Measurements from ENCODE around the gene FAF1. TPM values are rescaled to one million over a fixed set of nuclear protein-coding genes. Genes with fewer than 3 reads are reported as not detected.

FAF1 gene
- total and polyA plus RNA-seq, 2 of the 8 experiments (the other 6 are each of a cell fraction or from before 2014, with no cell fraction given): 10.8 to 65.9 TPM

DNA sequence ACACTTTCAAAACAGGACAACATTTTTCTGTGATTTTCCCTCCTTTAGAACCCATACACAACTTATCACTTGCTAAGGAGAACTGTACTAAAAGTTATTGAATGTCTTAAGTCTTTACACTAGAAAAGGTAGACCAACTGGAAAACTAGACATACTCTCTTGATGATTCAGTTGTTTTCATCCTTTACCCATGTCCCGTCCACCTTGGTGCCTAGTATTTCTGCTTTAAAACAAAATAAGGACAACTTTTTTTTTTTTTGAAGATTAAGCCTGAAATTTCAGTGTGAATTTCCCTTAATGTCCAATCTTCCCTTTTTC, 14.5 kb upstream of the FAF1 start:
- H4K20me1 ChIP-seq (replicated peaks in 1 of 2; ENCODE audit: control insufficient read depth in 1 of 2, insufficient read depth in 2 of 2, low read length in 2 of 2): peaks cover 10 to 18% of the 10 kb centered on the region in 2 experiments
- no peak overlapping the region for H2AFZ ChIP-seq (ENCODE audit: low read length)
- H3K18ac ChIP-seq (ENCODE audit: extremely low read depth, low read length): no peak overlapping the region
- H3K9me3 ChIP-seq (ENCODE audit: insufficient read depth in 2 of 2, low read depth in 1 of 2, low read length in 1 of 2): no peaks in the 10 kb centered on the region
- H2BK12ac ChIP-seq (ENCODE audit: low read depth, low read length): no peak overlapping the region
- peaks cover 5 to 14% (median 11%) of the 10 kb centered on the region in 4 experiments for H3K4me1 ChIP-seq (replicated peaks in 1 of 4; ENCODE audit: control insufficient read depth in 3 of 4, insufficient read depth in 4 of 4, low read length in 3 of 4)
- no peaks in the 10 kb centered on the region for H3K79me2 ChIP-seq (ENCODE audit: control insufficient read depth in 1 of 2, insufficient read depth in 2 of 2, low read length in 2 of 2)
- no peak overlapping the region for H4K91ac ChIP-seq (replicated peaks; ENCODE audit: insufficient read length, low read length)
- FAIRE-seq: no peak
- no peak overlapping the region for H2BK20ac ChIP-seq (ENCODE audit: low read length)
- no peaks in the 10 kb centered on the region for H3K79me1 ChIP-seq (ENCODE audit: low read depth, low read length)
- ChIA-PET POLR2A (ENCODE audit: partially characterized antibody) (no interaction called here), CTCF (ENCODE audit: partially characterized antibody) (no interaction called here)
- H3K56ac ChIP-seq (replicated peaks; ENCODE audit: insufficient read length, low read depth, low read length): no peak overlapping the region
- no peak overlapping the region for H4K5ac ChIP-seq (ENCODE audit: insufficient read length, low read depth, low read length)
- H4K8ac ChIP-seq (ENCODE audit: extremely low read depth, insufficient read depth, low read length): no peak overlapping the region
- no peak overlapping the region for H3K4ac ChIP-seq (replicated peaks; ENCODE audit: insufficient read length, low read depth, low read length)
- TF ChIP-seq NANOG (IDR thresholded peaks at IDR 0.05; ENCODE audit: insufficient read depth, low read depth, low read length, poor library complexity, severe bottlenecking): no peak
- TF ChIP-seq CBX8 (IDR thresholded peaks at IDR 0.05; ENCODE audit: borderline replicate concordance, low read depth, low read length): 0 out of 2 replicates have a peak, but pooled peaks have one; percentile 22
- no peak for TF ChIP-seq RAD21 (IDR thresholded peaks at IDR 0.05 in 1 of 2, conservative IDR thresholded peaks at IDR 0.05 in 1 of 2; ENCODE audit: low read depth in 2 of 2, low read length in 2 of 2)
- H3K23me2 ChIP-seq (ENCODE audit: low read depth, low read length): peaks cover 3% of the 10 kb centered on the region; the same call in 1 of the 2 replicates
- H2BK5ac ChIP-seq (ENCODE audit: low read depth, low read length): no peak overlapping the region
- no peak overlapping the region for H3K14ac ChIP-seq (ENCODE audit: insufficient read length)
- no peak for DNase-seq (ENCODE audit: low read depth in 1 of 2, low spot score in 2 of 2)
- no peak overlapping the region for H3K4me3 ChIP-seq (ENCODE audit: extremely low read depth in 1 of 4, insufficient read depth in 2 of 4, low read depth in 3 of 4, low read length in 4 of 4)
- no peak overlapping the region for H2AK5ac ChIP-seq (ENCODE audit: low read depth, low read length)
- H3K23ac ChIP-seq (ENCODE audit: insufficient read length): no peak overlapping the region
- WGBS, 2 experiments (ENCODE audit: extremely low coverage in 1 of 2, insufficient coverage in 1 of 2, insufficient read length in 1 of 2, insufficient replicate concordance in 2 of 2, low coverage in 1 of 2, low lambda C conversion rate in 2 of 2, missing lambda C conversion rate in 1 of 2): 33% methylated on average over 1 of the region's 1 CpG; no CpG with 5 or more reads in 1 of the 2 experiments
- H3K9ac ChIP-seq (replicated peaks in 1 of 4; ENCODE audit: extremely low read depth in 1 of 4, low read depth in 3 of 4, low read length in 3 of 4): no peak overlapping the region
- no peak overlapping the region for H3K4me2 ChIP-seq (ENCODE audit: insufficient read depth in 1 of 2, low read depth in 2 of 2, low read length in 2 of 2)
- no peaks in the 10 kb centered on the region; a peak in 1 of 8 replicates for H3K36me3 ChIP-seq (ENCODE audit: control insufficient read depth in 2 of 4, insufficient read depth in 4 of 4, low read length in 3 of 4)
- no peak overlapping the region for H3K27ac ChIP-seq (ENCODE audit: low read depth, low read length)
- no peak overlapping the region for H2BK15ac ChIP-seq (ENCODE audit: low read length)
- H3K27me3 ChIP-seq (replicated peaks in 1 of 4; ENCODE audit: control insufficient read depth in 3 of 4, extremely low read depth in 1 of 4, insufficient read depth in 3 of 4, low read length in 3 of 4): peaks cover 57 to 98% (median 82%) of the 10 kb centered on the region in 4 experiments
- H2BK120ac ChIP-seq (replicated peaks; ENCODE audit: low read depth, low read length): no peak overlapping the region

Data from H1 (cell line).